HG03442 (cell line): Measurements from ENCODE around the gene EFCAB8.

Experiments used
- ATAC-seq: cut with Tn5 transposase; IDR thresholded peaks from one replicate; pipeline ENCODE4 v1.9.1; 2021; ENCODE audit warnings: mild to moderate bottlenecking, moderate library complexity; ENCODE audit not compliant: unreplicated experiment

Gene EFCAB8

DNA sequence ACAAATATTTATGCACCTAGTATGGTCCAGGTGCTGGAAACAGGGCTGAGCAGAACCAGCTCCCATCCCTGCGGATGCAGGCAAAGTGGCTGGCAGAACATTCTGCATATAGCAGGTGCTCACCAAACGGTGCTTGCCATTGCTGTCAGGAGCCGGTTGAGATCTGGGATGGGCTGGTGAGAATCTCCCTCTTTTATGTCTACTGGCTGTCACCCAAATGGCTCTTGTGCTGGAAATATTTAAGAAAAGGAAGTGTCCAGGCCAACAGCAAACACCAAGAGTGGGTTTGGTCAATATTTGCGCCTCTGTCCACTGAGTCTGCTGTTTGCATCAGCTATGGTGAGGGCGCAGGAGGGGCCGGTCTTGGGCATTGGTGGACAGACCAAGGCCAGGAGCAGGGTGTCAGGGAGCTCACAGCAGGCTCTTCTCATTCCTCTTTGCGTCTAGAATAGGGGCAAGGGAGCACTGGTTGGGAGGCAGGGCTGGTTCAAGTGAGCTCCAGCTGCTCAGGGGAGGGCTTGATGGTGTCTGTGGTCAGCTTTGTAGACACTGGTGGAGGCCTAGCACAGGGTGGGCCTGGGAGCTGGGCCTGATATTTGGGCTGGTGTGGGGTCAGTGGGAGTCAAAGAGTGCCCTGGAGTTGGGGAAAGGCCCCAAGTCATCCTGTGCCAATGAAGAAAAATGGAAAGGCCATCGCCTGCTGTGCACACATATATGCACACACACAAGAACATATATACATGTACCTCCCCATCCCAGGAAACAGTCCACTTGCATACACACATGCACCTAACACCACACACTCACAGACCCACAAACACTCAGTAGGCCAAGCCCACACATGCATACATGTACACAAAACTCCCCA lies 147.4 kb downstream of the EFCAB8 start:
- no peak for ATAC-seq

DNA sequence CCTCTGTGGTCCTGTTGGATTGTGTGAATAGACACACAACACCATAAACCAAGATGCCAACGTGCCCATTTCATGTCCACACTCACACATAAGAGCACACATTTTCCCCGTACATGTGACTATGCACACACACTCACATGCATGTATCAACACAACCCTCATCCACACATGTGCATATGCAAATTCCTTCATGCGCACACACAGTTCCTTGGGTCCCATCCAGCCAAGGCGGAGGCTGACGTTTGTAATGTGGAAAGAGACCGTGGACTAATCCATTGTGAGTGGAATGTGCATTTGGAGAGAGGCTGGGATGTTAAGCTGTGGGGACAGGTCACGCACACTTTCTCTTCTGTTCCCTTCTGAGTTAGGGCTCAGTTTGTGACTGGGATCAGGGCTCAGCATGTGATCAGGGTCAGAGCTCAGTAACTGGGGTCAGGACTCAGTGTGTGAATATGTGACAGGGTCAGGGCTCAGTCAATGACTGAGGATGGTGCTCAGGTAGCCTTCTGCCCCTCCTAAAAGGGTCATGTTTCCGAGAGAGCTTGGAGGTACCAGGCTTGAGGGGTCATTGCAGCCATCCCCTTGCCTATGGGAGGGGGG lies 148.2 kb downstream of the EFCAB8 start:
- ATAC-seq: no peak

DNA sequence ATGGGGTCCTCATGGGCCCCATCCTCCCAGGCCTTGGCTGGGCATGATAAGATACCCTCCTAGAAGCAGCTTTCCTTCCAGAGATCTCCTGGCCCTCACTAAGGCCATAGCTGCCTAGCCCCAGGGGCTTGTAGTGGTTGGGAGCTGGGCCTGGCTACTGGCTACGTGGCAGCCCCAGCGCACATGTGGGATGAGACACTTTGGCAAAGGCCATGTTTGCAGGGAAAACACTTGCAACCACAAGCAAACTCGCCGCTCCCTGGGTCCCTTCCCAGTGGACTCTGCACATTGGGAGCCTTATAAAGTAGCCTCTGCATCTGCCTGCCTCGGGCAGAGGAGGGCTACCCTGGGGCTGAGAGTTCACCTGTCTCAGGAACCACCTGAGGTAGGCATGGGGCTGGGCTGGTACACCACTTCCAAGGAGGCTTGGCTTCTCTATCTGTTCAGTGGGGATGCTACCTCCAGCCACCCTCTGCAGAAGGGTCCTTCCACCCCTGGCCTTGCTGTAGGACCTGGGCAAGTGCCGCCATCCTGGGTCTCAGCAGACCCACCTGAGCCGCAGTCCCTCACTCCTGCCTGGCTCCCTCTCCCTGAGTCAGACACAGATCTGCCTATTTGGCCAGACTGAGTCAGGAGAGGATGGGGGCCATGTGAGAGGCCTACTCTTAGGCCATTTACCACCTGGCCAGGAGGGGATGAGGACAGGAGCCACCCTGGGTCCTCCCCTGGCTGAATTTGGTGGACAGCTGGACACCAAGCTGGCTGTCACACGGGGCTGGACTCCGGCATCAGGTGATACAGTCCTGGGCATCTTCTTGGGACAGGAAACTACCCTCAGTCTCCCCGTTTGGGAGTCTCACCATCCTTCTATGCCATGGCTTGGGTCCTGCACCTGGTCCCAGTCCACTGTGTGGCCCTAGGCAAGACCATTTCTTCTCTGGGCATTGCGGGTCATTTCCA lies 148.9 kb downstream of the EFCAB8 start, which contains the start of gene BPIFB2:
Gene BPIFB2 (plus strand): TSS at position 329 of the 960 bp plus-strand sequence. CDS start 871 bp downstream, outside the sequence.
- ATAC-seq: no peak

DNA sequence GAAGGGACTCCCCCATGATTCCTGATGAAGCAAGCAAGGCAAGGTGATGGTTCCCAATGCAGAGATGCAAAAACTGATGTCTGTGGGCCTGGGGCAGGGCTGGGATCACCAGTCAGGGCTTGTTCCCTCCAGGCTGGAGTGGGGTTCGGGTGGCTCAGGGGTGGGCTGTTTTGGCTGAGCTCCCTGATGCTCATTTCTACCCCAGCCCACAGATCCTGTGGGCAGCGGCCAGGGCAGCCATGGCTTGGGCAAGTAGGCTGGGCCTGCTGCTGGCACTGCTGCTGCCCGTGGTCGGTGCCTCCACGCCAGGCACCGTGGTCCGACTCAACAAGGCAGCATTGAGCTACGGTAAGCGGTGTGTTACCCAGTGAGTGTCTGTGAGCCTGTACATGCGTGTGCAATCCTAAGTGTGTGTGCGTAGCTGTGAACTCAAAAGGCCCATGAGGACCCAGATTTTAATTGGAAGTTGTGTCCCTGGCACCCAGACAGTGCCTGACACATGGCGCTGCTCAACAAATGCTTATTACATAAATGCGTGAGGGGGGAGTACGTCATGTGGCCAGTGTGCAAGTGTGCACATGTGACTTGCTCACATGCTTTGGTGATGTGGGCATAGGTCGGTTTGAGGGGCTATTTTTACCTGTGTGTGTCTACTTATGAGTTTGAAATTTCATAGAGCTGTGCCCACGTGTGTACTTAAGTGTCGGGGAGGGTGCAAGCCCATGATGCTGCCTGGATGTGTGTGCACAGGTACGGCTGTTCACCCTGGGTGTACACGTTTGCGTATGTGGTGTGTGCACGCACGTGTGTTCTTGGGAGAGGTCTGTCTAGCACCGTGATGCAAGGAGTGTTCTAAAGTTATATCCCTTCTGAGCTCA lies 149.9 kb downstream of the EFCAB8 start:
- ATAC-seq: no peak

DNA sequence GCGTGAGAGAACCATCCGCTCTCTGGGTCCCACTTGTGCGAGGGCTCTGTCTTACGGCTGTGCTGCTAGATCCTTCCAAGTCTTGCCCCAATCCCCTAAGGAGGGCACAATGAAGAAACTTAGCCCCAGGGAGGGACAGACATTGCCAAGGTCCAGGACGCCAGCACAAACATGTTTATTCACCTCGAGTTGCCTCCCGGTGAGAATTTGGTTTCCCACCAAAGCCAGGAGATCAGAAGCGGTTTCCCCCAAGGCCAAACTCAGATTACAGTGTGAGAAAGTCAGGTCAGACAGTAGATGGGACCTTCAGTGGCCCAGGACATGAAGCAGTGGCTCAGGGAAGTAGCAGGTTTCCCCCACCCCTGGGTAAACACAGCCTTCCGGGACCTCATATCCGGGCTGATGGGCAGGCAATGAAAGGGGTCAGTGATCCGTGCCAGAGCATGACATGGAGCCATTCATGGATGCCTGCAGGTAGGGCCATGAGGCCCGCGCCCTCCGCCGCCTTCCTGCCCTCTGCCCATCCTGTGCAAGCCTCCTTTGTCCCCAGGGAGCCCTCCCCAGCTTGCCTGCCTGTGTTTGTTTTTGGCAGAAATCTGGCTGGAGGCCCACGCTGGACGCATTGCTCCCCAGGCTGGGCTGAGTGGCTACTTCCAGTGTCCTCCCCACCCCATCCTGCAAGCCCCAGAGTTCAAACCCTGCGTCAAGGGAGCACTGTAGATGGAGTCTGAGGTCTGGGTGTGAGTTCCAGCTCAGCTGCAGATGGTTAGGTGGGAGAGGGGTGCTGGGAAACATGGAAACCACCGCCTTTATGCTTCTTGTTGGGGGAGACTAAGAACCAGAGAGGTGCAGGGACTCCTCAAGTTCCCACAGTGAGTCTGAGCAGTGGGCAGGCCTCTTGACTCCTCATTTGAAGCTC lies 150.8 kb downstream of the EFCAB8 start:
- ATAC-seq: no peak

DNA sequence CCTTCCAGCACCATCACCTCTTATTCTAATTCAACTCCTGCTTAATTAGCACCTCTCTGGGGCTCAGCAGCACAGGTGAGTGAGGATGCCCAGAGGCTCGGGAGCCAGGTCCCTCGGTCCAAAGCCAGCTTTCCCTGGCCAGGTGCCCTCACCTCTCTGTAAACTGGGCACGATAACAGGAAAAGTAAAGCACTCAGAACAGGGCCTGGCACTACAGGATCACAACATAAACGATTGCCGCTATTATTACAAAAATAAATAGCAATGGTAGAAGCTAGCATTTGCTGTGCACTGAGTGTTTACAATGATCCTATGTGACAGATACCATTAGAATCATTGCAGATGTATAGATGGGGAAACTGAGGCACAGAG lies 151.4 kb downstream of the EFCAB8 start:
- ATAC-seq: no peak

DNA sequence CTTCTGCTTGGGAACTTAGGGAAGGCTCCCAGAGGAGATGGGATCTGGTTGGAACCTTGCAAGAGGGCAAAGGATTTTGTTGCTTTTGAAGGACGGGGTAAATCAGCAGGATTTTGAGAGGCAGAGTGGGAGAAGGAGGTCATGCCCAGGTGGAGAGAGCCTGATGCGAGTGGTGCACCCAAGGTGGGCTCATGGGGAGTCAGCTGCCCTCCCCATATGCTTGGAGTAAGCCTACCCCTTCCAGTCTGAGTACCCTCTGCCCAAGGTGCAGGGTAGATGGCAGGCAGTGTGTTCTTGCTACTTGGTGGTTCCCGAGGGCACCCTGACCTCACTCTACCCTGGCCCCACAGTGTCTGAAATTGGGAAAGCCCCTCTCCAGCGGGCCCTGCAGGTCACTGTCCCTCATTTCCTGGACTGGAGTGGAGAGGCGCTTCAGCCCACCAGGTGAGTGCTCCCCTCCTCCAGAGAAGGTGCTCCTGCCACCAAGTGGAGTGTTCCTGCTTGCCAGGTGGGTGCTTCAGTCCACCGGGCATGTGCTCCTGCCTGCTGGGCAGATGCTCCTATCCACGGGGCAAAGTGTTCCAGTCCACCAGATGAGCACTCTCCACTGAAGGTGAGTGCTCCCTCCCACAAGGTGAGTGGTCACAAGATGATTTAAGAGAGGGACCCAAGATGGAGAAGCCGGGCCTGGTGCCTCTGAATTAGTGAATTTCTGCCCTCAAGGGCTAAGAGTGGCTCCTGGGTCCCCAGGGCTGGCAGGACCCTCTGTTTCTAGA lies 152.1 kb downstream of the EFCAB8 start:
- no peak for ATAC-seq
